ENCODE results near the gene PTGDS.

- TF ChIP-seq CTCF (IDR thresholded peaks at IDR 0.05; ENCODE audit: insufficient read depth, low read depth, low read length): no peak
- no peak for TF ChIP-seq EZH2 (IDR thresholded peaks at IDR 0.05; ENCODE audit: insufficient read depth, low read length)
Observed at GRCh38 chr9:136963751-136964150, 13.6 kb upstream of the PTGDS start.
